Body of pancreas (tissue), 4 donors: Measurements from ENCODE around the gene AMDHD2. TPM values are rescaled to one million over a fixed set of nuclear protein-coding genes. Genes with fewer than 3 reads are reported as not detected.

Experiments
- ATAC-seq: fragments of 150-250 bp; one replicate; pipeline ENCODE4 v1.9.1; 2016
- DNase-seq, 4 donors: peaks; one replicate each; pipeline ENCODE4 v3.0.0-alpha.2; 2019
- H3K27ac ChIP-seq, 4 donors: fragments of 200-600 bp; sonication (generic); 1 replicate in 3 of 4; 2 replicates in 1 of 4; pipeline versions ENCODE4 v1.5.1 to v1.6.1; 2016 to 2019; ENCODE audit warnings: mild to moderate bottlenecking in 1 of 4, mixed read lengths in 1 of 4, moderate library complexity in 1 of 4
- H3K27me3 ChIP-seq, 2 donors: fragments of 200-600 bp; sonication (generic); one replicate each; pipeline ENCODE4 v1.6.0; 2016; ENCODE audit warnings: mild to moderate bottlenecking in 1 of 2
- H3K36me3 ChIP-seq, 2 donors: fragments of 200-600 bp; sonication (generic); replicated peaks in 1 of 2; 2 replicates each; pipeline ENCODE4 v1.5.1; 2016; ENCODE audit warnings: low read depth in 2 of 2; ENCODE audit not compliant: insufficient read depth in 1 of 2
- H3K4me1 ChIP-seq: fragments of 200-600 bp; sonication (generic); one replicate; pipeline ENCODE4 v1.6.0; 2016
- H3K4me3 ChIP-seq, 2 donors: fragments of 200-600 bp; sonication (generic); 1 replicate in 1 of 2; 2 replicates in 1 of 2; pipeline ENCODE4 v1.5.1; 2016 to 2019
- H3K9me3 ChIP-seq, 3 donors: fragments of 200-600 bp; sonication (generic); 1 replicate in 2 of 3; 2 replicates in 1 of 3; pipeline ENCODE4 v1.5.1; 2016
- POLR2A ChIP-seq, 3 donors: fragments of 450-650 bp; IDR thresholded peaks; one replicate each; pipeline ENCODE4 v1.6.1; 2016; ENCODE audit warnings: antibody characterized with exemption in 3 of 3, mild to moderate bottlenecking in 2 of 3
- WGBS, 2 donors: methylation state at CpG; one replicate each; pipeline ENCODE4 v1.1.5; 2017; 5-methylcytosine and 5-hydroxymethylcytosine counted together
- intact Hi-C: fragments of 100-400 bp; cut with DNase I; formaldehyde crosslinking; loops from one replicate; pipeline ENCODE4 v1.15.1; 2023
- total RNA-seq, 2 donors: library from RNA; depleted of rRNA; stranded (reverse); fragments of >200 nt; gene quantifications; one replicate each; pipeline ENCODE4 v1.1.0, GENCODE V29; 2016
- TF ChIP-seq, protein P1 (sequence below), 7 experiments: fragments of 450-650 bp in 4 of 7; fragments of 200-600 bp in 3 of 7; sonication (generic) in 3 of 7; IDR thresholded peaks; one replicate each; pipeline ENCODE4 v1.5.1; 2016 to 2019; ENCODE audit warnings: antibody characterized with exemption in 7 of 7

AMDHD2 gene
- total RNA-seq, 2 donors from 2014 or later, result 13.7 to 33.6 TPM

DNA sequence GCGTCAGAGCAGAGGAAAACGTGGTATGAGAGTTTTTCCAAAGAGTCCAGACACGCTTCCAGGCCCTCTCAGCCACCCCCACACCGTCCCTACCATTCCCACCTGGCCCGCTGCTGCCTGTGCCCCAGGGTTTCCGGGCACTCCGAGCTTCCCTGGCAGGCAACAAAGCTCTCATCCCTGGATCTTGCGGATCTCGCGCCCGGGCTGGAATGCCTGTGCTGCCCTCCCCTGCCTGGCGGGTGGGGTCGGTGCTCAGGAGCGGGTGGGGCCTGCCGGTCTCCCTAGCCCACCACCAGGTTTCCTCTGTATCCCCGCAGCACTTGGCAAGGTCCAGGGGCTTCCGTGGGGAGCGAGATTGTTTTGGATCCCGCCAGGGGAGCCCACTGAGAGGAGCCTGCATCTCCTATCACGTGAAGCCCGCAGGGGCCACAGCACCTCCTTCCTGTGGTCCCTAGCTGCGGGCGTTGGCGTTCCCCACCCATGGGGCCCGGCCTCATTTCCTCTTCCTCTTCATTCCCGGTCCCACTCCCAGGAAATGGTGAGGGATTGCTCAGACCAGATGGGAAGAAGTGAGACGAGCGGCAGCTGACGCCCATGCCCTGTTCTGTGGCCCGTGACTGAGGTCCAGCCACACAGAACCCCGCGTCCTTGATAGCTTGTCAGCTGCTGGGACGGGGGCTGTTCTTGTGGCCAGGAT, 34.2 kb upstream of the AMDHD2 start:
- Histone ChIP-seq H3K4me3 (no peak overlapping the region), H3K36me3 (no peaks in the 10 kb centered on the region), H3K4me1 (peaks cover 67% of the 10 kb centered on the region), H3K27me3 (no peaks in the 10 kb centered on the region), H3K27ac (peak overlapping the region in 1 of 4 donors; percentile 72), H3K9me3 (no peaks in the 10 kb centered on the region)
- whole genome bisulfite sequencing, 2 donors, result 74 to 76% methylated on average over 21 to 33 of the region's 33 CpGs
- DNase-seq (peak in 1 of 4 donors; percentile 15), ATAC-seq (no peak)
- intact Hi-C loops, result no loop called here
- TF ChIP-seq, protein P1, sequence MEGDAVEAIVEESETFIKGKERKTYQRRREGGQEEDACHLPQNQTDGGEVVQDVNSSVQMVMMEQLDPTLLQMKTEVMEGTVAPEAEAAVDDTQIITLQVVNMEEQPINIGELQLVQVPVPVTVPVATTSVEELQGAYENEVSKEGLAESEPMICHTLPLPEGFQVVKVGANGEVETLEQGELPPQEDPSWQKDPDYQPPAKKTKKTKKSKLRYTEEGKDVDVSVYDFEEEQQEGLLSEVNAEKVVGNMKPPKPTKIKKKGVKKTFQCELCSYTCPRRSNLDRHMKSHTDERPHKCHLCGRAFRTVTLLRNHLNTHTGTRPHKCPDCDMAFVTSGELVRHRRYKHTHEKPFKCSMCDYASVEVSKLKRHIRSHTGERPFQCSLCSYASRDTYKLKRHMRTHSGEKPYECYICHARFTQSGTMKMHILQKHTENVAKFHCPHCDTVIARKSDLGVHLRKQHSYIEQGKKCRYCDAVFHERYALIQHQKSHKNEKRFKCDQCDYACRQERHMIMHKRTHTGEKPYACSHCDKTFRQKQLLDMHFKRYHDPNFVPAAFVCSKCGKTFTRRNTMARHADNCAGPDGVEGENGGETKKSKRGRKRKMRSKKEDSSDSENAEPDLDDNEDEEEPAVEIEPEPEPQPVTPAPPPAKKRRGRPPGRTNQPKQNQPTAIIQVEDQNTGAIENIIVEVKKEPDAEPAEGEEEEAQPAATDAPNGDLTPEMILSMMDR (IDR thresholded peaks at IDR 0.05), result no peak
- no peak for TF ChIP-seq POLR2A (IDR thresholded peaks at IDR 0.05)

DNA sequence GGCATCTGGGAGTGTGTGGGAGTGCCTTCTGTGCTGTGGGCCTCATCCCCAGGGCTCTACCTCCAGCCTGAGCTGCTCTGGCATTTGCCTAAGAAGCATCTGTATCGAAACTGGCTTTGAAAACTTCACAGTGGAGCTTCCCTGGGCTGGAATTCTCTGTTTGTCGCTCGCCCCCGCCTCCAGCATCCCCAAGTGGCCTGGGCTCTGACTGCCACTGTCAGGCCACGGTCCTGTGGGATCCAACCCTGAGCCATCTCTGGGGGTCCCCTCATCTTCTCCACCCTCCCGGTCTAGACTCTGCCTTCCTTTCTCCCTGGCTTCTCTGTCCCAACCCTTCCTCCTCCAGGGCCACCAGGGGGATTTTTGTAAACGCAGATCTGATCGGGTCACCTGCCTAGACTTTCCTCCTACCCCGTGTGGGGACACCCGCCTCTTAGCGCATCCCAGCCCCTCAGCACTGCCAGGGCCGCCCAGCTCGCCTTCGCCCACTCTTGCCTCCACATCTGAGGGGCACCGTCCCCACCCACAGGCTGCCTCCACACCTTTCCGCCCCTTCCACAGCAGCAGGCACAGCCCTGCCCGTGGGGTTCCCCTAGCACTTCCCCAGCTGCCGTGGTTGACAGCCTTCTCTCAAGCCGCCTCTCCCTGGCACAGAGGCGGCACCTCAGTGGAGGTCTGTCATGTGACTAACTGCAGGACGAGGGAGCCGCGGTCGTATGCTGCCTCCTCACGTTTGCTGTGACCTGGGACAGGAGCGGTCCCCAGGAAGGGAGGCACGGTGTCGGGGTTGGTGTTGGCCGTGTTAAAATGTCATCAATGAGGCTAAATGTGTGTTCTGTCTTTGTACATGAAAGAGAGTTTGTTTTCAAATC, 33.3 kb upstream of the AMDHD2 start:
- no peaks in the 10 kb centered on the region for H3K36me3 ChIP-seq
- TF ChIP-seq, protein P1 (IDR thresholded peaks at IDR 0.05), result peak in 5 of 7 experiments; percentile 19 to 68 (median 50)
- TF ChIP-seq POLR2A (IDR thresholded peaks at IDR 0.05), result no peak
- peaks cover 60% of the 10 kb centered on the region for H3K4me1 ChIP-seq
- ATAC-seq, result peak; percentile 73
- whole genome bisulfite sequencing, 2 donors, result 44 to 62% methylated on average over 13 to 29 of the region's 29 CpGs
- peak overlapping the region in 3 of 4 donors; percentile 27 to 72 (median 46) for H3K27ac ChIP-seq
- no peak overlapping the region for H3K4me3 ChIP-seq
- intact Hi-C loops, result no loop called here
- H3K27me3 ChIP-seq, result no peaks in the 10 kb centered on the region
- H3K9me3 ChIP-seq, result no peaks in the 10 kb centered on the region
- peak; percentile 66 to 79 (median 74) for DNase-seq

- 51 to 63% methylated on average over 8 of the region's 8 CpGs for WGBS, 2 donors
- TF ChIP-seq POLR2A (IDR thresholded peaks at IDR 0.05), result no peak
- TF ChIP-seq, protein P1 (IDR thresholded peaks at IDR 0.05), result no peak
- no peaks in the 10 kb centered on the region for H3K9me3 ChIP-seq
- no peaks in the 10 kb centered on the region for H3K27me3 ChIP-seq
- no peak overlapping the region for H3K4me3 ChIP-seq
- ATAC-seq (no peak), DNase-seq (peak in 1 of 4 donors; percentile 10)
- peak overlapping the region in 3 of 4 donors; percentile 27 to 72 (median 46) for H3K27ac ChIP-seq
- no peaks in the 10 kb centered on the region for H3K36me3 ChIP-seq
- H3K4me1 ChIP-seq, result peaks cover 60% of the 10 kb centered on the region
- intact Hi-C loops, result no loop called here
Observed at GRCh38 chr16:2487517-2487842, 32.7 kb upstream of the AMDHD2 start.

DNA sequence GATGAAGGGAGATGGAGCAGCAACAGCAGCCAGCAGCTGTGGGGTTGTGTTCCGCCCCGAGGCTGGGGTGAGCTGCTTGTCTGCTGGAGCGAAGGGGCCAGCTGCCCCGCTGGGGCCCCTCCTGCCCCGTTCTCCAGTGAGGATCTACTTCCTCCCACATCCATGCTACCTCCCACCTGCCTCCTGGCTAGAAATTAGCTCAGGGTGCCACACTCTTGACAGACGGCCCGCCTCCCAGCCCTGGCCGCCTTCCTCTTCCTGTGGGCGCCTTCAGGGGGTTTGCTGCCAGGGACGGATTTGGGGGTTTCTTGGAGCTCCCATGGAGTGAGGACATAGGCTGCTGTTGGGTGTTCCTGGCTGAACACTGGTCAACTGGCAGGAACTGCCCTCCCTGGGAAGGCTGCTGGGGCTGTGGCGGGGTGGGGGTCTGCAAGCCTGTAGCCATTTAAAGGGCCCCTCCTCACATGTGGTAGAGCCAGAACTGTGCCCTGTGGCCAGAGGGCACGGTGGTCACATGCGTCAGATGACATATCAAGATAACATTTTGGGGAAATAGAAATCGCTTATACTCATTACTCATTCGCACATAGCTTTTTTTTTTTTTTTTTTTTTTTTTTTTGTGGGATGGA, 32.2 kb upstream of the AMDHD2 start:
- DNase-seq, result peak in 1 of 4 donors; percentile 9
- Histone ChIP-seq H3K9me3 (no peaks in the 10 kb centered on the region), H3K4me3 (no peak overlapping the region), H3K4me1 (peaks cover 60% of the 10 kb centered on the region), H3K27me3 (no peaks in the 10 kb centered on the region), H3K36me3 (no peaks in the 10 kb centered on the region), H3K27ac (peak overlapping the region in 2 of 4 donors; percentile 46 to 72)
- no peak for ATAC-seq
- TF ChIP-seq, protein P1 (IDR thresholded peaks at IDR 0.05), result no peak
- no peak for TF ChIP-seq POLR2A (IDR thresholded peaks at IDR 0.05)
- intact Hi-C loops, result no loop called here
- 60 to 85% methylated on average over 12 to 15 of the region's 15 CpGs for WGBS, 2 donors
